OCI-LY7 (cell line): Measurements from ENCODE around the gene MANBA. TPM values are rescaled to one million over a fixed set of nuclear protein-coding genes. Genes with fewer than 3 reads are reported as not detected.

Experiments
- BruUV-seq: library from RNA; stranded (reverse); fragments of 400-500 nt; replicated peaks from 2 replicates; lab custom pipeline; 2021; lab: Mats Ljungman, UMichigan
- CTCF ChIA-PET: fragments of 300-600 bp; sonication (Branson Sonifier 250); formaldehyde crosslinking; loops from one replicate; lab custom pipeline; 2022; ENCODE audit warnings: antibody characterized with exemption; ENCODE audit not compliant: unreplicated experiment; lab: Charles Lee
- POLR2A ChIA-PET: fragments of 300-600 bp; sonication (Branson Sonifier 250); formaldehyde crosslinking; loops from one replicate; lab custom pipeline; 2022; ENCODE audit warnings: antibody characterized with exemption; lab: Charles Lee
- DNase-seq: peaks from one replicate; pipeline ENCODE4 v3.0.0-alpha.2; 2015; ENCODE audit warnings: low spot score
- H2AFZ ChIP-seq: fragments of 200-600 bp; sonication (generic), shearing (Covaris generic); 2 replicates; pipeline ENCODE4 v1.6.1; 2014; ENCODE audit warnings: mild to moderate bottlenecking, antibody characterized with exemption, low read length, moderate library complexity
- H3K27ac ChIP-seq: fragments of 200-600 bp; sonication (generic); 2 replicates; pipeline ENCODE4 v1.5.1; 2014; ENCODE audit warnings: mixed run types, low read depth, mild to moderate bottlenecking, moderate library complexity, low read length, inconsistent platforms; ENCODE audit not compliant: poor library complexity, severe bottlenecking
- H3K36me3 ChIP-seq: fragments of 200-600 bp; sonication (generic); 2 replicates; pipeline ENCODE4 v1.6.1; 2014; ENCODE audit warnings: mild to moderate bottlenecking, antibody characterized with exemption, low read length, moderate library complexity, mixed read lengths; ENCODE audit not compliant: insufficient read depth
- H3K4me1 ChIP-seq: fragments of 200-600 bp; sonication (generic); 2 replicates; pipeline ENCODE4 v1.5.1; 2014; ENCODE audit warnings: mild to moderate bottlenecking, low read length; ENCODE audit not compliant: insufficient read depth, poor library complexity, severe bottlenecking
- H3K4me2 ChIP-seq: fragments of 200-600 bp; sonication (generic); 2 replicates; pipeline ENCODE4 v1.6.1; 2014; ENCODE audit warnings: mild to moderate bottlenecking, low read length
- H3K4me3 ChIP-seq: fragments of 200-600 bp; sonication (generic); 2 replicates; pipeline ENCODE4 v1.5.1; 2014; ENCODE audit warnings: mild to moderate bottlenecking, low read depth, low read length; ENCODE audit not compliant: poor library complexity, severe bottlenecking
- H3K79me2 ChIP-seq: fragments of 200-600 bp; sonication (generic); 2 replicates; pipeline ENCODE4 v1.6.1; 2016; ENCODE audit warnings: low read depth, mild to moderate bottlenecking, low read length, moderate library complexity, mixed read lengths; ENCODE audit not compliant: insufficient read depth
- H3K9me2 ChIP-seq: fragments of 200-600 bp; sonication (generic); 2 replicates; pipeline ENCODE4 v1.6.1; 2016; ENCODE audit warnings: mild to moderate bottlenecking, low read length, mixed read lengths; ENCODE audit not compliant: insufficient read depth
- H3K9me3 ChIP-seq: fragments of 200-600 bp; sonication (generic); 2 replicates; pipeline ENCODE4 v1.6.1; 2014; ENCODE audit warnings: mild to moderate bottlenecking, mixed run types, low read length, mixed read lengths
- H4K20me1 ChIP-seq: fragments of 200-600 bp; sonication (generic); 2 replicates; pipeline ENCODE4 v1.6.1; 2014; ENCODE audit warnings: mild to moderate bottlenecking, antibody characterized with exemption, low read length, moderate library complexity, mixed read lengths; ENCODE audit not compliant: insufficient read depth
- EZH2phosphoT487 ChIP-seq: fragments of 200-600 bp; sonication (generic); IDR thresholded peaks from 2 replicates; pipeline ENCODE4 v1.6.1; 2018; ENCODE audit warnings: low read depth, borderline replicate concordance, mild to moderate bottlenecking, mixed run types, antibody characterized with exemption, low read length, moderate library complexity, mixed read lengths
- intact Hi-C: fragments of 100-400 bp; cut with micrococcal nuclease; formaldehyde crosslinking; loops from one replicate; pipeline ENCODE4 v1.10.0; 2022; ENCODE audit not compliant: unreplicated experiment
- total RNA-seq, 2 experiments: library from RNA; depleted of rRNA in 1 of 2; stranded (reverse); fragments of >200 nt in 1 of 2; shearing (Covaris generic) in 1 of 2; gene quantifications; 2 replicates each; pipeline ENCODE4 v1.2.3, GENCODE V29; 2014 to 2022
- TF ChIP-seq, protein P1 (sequence below): fragments of 200-600 bp; sonication (generic); conservative IDR thresholded peaks from 2 replicates; pipeline ENCODE4 v1.5.1; 2014; ENCODE audit warnings: mild to moderate bottlenecking, antibody characterized with exemption, low read length, moderate library complexity, mixed read lengths

The MANBA gene
- total RNA-seq, 2 experiments from 2014 or later = 22.8 to 30.0 TPM

DNA sequence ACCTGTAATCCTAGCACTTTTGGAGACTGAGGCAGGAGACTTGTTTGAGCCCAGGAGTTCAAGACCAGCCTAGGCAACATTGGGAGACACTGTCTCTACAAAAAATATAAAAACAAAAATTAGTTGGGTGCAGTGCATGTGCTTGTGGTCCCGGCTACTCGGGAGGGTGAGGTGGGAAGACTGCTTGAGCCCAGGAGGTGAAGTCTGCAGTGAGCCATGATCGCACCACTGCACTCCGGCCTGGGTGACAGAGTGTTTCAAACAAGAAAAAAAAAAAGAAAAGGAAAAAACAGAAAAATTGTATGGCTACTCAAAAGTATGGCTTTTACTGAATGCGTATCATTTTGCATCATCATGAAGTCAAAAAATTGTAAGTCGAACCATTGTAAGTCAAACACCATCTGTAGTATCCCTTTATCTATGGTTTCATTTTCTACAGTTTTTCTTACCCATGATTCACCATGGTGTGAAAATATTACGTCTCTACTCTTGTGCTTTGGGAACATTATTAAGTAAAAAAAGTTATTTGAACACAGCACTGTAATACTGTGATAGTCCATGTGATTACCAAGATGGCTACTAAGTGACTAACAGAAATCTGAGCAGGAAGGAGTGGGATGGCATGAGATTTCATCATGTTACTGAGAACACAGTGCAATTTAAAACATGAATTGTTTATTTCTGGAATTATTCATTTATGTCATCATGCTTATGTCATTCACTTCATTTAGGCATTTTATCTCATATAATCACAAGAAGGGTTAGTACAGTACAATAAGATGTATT lies 26.5 kb upstream of the MANBA start:
- DNase-seq = no peak
- Histone ChIP-seq H3K9me2 (no peaks in the 10 kb centered on the region), H2AFZ (no peak overlapping the region), H3K4me3 (no peak overlapping the region), H3K9me3 (no peaks in the 10 kb centered on the region), H3K4me2 (no peak overlapping the region), H3K27ac (no peak overlapping the region), H3K4me1 (no peaks in the 10 kb centered on the region), H3K36me3 (peaks cover 7% of the 10 kb centered on the region), H3K79me2 (no peaks in the 10 kb centered on the region), H4K20me1 (no peaks in the 10 kb centered on the region)
- intact Hi-C loops = no loop called here
- ChIA-PET POLR2A (no interaction called here), CTCF (no interaction called here)
- BruUV-seq = no TSS peak
- TF ChIP-seq, protein P1, sequence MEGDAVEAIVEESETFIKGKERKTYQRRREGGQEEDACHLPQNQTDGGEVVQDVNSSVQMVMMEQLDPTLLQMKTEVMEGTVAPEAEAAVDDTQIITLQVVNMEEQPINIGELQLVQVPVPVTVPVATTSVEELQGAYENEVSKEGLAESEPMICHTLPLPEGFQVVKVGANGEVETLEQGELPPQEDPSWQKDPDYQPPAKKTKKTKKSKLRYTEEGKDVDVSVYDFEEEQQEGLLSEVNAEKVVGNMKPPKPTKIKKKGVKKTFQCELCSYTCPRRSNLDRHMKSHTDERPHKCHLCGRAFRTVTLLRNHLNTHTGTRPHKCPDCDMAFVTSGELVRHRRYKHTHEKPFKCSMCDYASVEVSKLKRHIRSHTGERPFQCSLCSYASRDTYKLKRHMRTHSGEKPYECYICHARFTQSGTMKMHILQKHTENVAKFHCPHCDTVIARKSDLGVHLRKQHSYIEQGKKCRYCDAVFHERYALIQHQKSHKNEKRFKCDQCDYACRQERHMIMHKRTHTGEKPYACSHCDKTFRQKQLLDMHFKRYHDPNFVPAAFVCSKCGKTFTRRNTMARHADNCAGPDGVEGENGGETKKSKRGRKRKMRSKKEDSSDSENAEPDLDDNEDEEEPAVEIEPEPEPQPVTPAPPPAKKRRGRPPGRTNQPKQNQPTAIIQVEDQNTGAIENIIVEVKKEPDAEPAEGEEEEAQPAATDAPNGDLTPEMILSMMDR = no peak
- TF ChIP-seq EZH2phosphoT487 = no peak

DNA sequence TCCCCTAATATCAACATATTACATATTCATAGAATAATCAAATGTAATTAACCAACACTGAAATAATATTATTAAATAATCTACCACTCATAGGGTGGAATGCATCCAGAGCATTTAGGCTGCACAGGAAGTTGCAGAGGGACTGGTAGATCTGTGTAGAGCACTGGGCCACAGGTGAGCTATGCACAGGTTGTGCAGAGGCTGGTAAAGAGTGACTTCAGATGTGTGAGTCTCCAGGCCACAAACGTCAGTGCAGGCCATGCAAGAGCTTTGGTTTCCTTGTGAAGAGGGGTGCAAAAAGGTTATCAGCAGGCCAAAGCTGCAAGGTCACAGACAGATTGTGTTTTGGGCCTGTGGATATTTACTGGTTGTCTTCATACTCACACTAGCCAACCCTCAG lies 25.5 kb upstream of the MANBA start:
- ChIA-PET POLR2A (interaction anchor here (0.6 to 1.2 kb wide), 3 partner anchors 21 to 1868 kb away, joined by 3 read pairs; no protein-coding TSS in a partner anchor), CTCF (no interaction called here)
- Histone ChIP-seq H3K4me1 (no peaks in the 10 kb centered on the region), H3K9me2 (no peaks in the 10 kb centered on the region), H3K79me2 (no peaks in the 10 kb centered on the region), H3K36me3 (peaks cover 3% of the 10 kb centered on the region), H3K9me3 (no peaks in the 10 kb centered on the region), H3K4me3 (no peak overlapping the region), H4K20me1 (no peaks in the 10 kb centered on the region), H2AFZ (no peak overlapping the region), H3K27ac (no peak overlapping the region), H3K4me2 (no peak overlapping the region)
- TF ChIP-seq, protein P1 = no peak
- no peak for TF ChIP-seq EZH2phosphoT487
- BruUV-seq = no TSS peak
- DNase-seq = no peak
- intact Hi-C loops = no loop called here

DNA sequence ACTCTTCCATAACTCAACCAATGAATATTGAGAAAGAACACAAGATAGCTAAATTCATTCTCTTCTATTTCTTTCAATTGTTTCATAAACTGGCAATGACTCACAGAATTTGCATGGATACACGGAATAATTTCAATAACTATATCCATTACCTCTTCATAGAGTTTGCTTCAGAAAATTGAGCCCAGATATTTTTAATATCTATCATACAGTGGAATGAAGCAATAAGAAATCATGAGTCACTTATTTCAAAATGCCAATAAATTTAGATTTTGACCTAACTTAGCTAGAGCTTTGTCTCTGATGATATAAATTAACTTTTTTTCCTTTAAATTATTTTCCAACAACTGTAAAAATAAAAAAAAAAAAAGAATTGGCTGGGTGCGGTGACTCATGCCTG lies 22.2 kb upstream of the MANBA start:
- no peak overlapping the region for H3K4me2 ChIP-seq
- TF ChIP-seq, protein P1 = no peak
- TF ChIP-seq EZH2phosphoT487 = no peak
- intact Hi-C loops = no loop called here
- ChIA-PET POLR2A (interaction anchor here (0.8 kb wide), 1 partner anchor 10 kb away, joined by 3 read pairs; no protein-coding TSS in a partner anchor), CTCF (no interaction called here)
- H3K9me2 ChIP-seq = no peaks in the 10 kb centered on the region
- H3K79me2 ChIP-seq = no peaks in the 10 kb centered on the region
- no TSS peak for BruUV-seq
- H4K20me1 ChIP-seq = no peaks in the 10 kb centered on the region
- H3K36me3 ChIP-seq = no peaks in the 10 kb centered on the region
- H3K4me1 ChIP-seq = no peaks in the 10 kb centered on the region
- H3K9me3 ChIP-seq = no peaks in the 10 kb centered on the region
- H3K4me3 ChIP-seq = no peak overlapping the region
- no peak overlapping the region for H3K27ac ChIP-seq
- no peak for DNase-seq
- H2AFZ ChIP-seq = no peak overlapping the region
